HFF-Myc (cell line): ENCODE measurements around the gene FOXA2.

ENCODE experiments used
- DNase-seq: peaks from one replicate; pipeline ENCODE4 v3.0.0-alpha.2; 2011; ENCODE audit warnings: low read depth; ENCODE audit errors: extremely low read depth
- H3K4me3 ChIP-seq: replicated peaks from 2 replicates; pipeline ENCODE4 v1.5.1; 2011; ENCODE audit warnings: low read depth, mild to moderate bottlenecking, control low read depth, low read length
- CTCF ChIP-seq: IDR thresholded peaks from 2 replicates; pipeline ENCODE4 v1.5.1; 2012; ENCODE audit warnings: mild to moderate bottlenecking, low read depth, low read length, control low read depth; ENCODE audit errors: missing control alignments

The FOXA2 gene

DNA sequence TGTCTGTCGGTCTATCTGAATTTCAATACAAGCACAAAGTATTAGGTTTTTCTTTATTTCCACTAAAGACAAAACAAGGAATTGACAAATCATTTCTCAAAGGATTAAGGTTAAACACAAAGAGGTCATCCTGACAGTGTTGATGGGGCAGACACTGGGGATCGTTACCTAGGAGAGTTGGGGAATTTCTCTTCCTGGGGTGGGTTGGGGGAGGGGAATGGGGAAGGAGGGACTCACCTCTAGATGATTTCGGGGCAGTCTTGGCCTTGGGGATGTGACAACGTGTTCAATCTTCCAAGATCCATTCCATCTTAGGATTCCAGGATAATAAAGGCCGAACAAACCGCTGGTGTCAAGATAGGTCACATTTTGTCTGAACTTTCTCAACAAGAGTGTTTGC, 35.4 kb upstream of the FOXA2 start:
- TF ChIP-seq CTCF = no peak
- H3K4me3 ChIP-seq = no peak overlapping the region
- no peak for DNase-seq

DNA sequence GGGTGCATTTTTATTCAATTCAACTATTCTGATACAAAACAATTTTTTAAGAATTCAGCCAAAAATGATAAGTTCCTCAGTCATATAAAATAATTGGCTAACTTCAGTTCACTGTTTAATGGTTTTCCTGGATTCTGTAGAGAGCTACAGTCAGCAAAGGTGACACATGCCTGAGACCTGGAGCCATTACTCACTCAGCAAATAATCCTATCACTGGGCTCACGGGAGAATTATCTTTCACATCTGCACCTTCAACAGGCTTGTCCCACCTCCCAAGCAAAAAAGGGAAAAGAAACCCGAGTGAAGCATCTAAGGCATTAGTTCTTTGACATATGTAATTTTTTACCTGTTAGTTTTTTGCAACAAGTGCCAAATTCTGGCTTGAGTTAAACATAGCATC, 34.9 kb upstream of the FOXA2 start:
- no peak for TF ChIP-seq CTCF
- DNase-seq = no peak
- H3K4me3 ChIP-seq = no peak overlapping the region

DNA sequence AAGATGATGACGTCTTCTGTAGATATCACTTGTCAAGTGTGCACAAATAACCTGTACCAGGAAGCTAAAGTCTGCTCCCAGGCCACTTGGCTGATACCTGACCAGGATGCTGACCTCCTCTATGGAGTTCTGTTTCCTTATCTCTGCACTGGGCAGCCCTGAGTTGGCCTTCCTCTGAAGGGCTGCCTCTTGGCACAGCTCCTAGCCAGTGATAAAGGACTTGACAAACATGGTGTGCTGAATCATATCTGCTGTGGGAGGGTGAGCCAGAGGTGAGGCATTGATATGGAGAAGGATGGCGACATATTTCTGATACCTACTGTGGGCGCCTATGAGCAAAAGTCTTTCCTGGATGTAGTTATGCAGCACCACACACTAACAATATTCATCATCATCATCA, 32.8 kb upstream of the FOXA2 start:
- H3K4me3 ChIP-seq = no peak overlapping the region
- DNase-seq = no peak
- no peak for TF ChIP-seq CTCF

GRCh38 chr20:22616551-22616950, 32.2 kb upstream of the FOXA2 start:
- DNase-seq = no peak
- no peak for TF ChIP-seq CTCF

DNA sequence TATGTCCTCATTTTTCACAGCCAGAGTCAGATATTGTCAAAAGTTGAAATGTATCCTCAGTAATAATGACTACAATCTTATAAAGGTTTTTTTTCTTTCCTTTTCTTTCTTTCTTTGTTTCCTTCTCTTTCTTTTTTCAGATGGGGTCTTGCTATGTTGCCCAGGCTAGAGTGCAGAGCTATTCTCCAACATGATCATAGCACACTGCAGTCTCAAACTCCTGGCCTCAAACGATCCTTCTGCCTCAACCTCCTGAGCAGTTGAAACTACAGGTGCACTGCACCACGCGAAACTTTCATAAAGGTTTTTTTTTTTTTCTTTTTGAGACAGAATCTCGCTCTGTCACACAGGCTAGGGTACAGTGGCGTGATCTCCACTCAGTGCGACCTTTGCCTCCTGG, 31.1 kb upstream of the FOXA2 start:
- no peak for DNase-seq
- no peak overlapping the region for H3K4me3 ChIP-seq
- no peak for TF ChIP-seq CTCF

More at GRCh38 chr20:22616551-22616950, 32.2 kb upstream of the FOXA2 start:
- H3K4me3 ChIP-seq = no peak overlapping the region

DNA sequence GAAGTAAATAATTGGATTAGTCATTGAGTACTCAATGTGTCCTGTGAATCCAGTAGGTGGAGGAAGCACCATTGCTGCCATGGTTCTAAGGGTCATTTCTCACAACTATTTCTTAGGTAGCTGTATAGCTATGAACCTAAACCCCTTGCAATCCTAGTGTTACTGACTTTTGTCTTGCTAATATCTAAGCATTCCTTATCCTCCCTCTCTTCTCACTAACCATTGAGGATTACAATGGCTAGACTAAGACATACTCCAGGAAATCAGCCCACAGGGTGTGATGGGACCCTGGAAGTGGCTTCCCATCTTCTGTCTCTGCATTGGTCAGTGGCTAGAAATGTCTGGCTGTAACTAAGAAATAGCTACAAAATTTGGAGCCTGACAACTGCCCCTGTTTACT, 27.3 kb upstream of the FOXA2 start:
- no peak for DNase-seq
- no peak overlapping the region for H3K4me3 ChIP-seq
- no peak for TF ChIP-seq CTCF

GRCh38 chr20:22607695-22608094, 23.3 kb upstream of the FOXA2 start:
- no peak overlapping the region for H3K4me3 ChIP-seq
- no peak for DNase-seq
- TF ChIP-seq CTCF = no peak
